ENCODE data around the gene RPS2.
"Not testable (repeated sequence)": the region's sequence is repeated elsewhere in the genome, so short reads cannot be mapped to it uniquely, and the experiment has no call there.

Gene RPS2

GRCh38 chr16:1964506-1965395 is at the start of gene RPS2:
Gene RPS2 (minus strand): TSS chr16:1964826. CDS start chr16:1964625, 201 bp downstream.
- peak within 1 kb of the TSS; percentile 96 for H3K4me3 ChIP-seq (ENCODE audit: low read depth, low read length)
- no peak for TF ChIP-seq CTCF (IDR thresholded peaks at IDR 0.05; ENCODE audit: control insufficient read depth, extremely low read depth, insufficient read depth)
- DNase-seq (ENCODE audit: low read depth), result peak; percentile 93

GRCh38 chr16:2013527-2013926 is 48.9 kb upstream of the RPS2 start:
- DNase-seq (ENCODE audit: low read depth), result no peak
- H3K4me3 ChIP-seq (ENCODE audit: low read depth, low read length), result no peak overlapping the region
- no peak for TF ChIP-seq CTCF (IDR thresholded peaks at IDR 0.05; ENCODE audit: control insufficient read depth, extremely low read depth, insufficient read depth)

GRCh38 chr16:2011726-2012125 is 47.1 kb upstream of the RPS2 start:
- H3K4me3 ChIP-seq (ENCODE audit: low read depth, low read length); DNase-seq (ENCODE audit: low read depth): not testable (repeated sequence)

- TF ChIP-seq CTCF (IDR thresholded peaks at IDR 0.05; ENCODE audit: control insufficient read depth, extremely low read depth, insufficient read depth), result no peak
- peak within 1 kb of the TSS; percentile 90 for H3K4me3 ChIP-seq (ENCODE audit: low read depth, low read length)
- DNase-seq (ENCODE audit: low read depth), result no peak
These were observed 45.3 kb upstream of the RPS2 start, which contains the start of gene ZNF598 for GRCh38 chr16:2009791-2010510. Gene ZNF598 (minus strand): TSS chr16:2009821.

- no peak for TF ChIP-seq CTCF (IDR thresholded peaks at IDR 0.05; ENCODE audit: control insufficient read depth, extremely low read depth, insufficient read depth)
- DNase-seq (ENCODE audit: low read depth), result no peak
- peak overlapping the region; percentile 80 for H3K4me3 ChIP-seq (ENCODE audit: low read depth, low read length)
These were observed 44.6 kb upstream of the RPS2 start for GRCh38 chr16:2009164-2009711.

- no peak for TF ChIP-seq CTCF (IDR thresholded peaks at IDR 0.05; ENCODE audit: control insufficient read depth, extremely low read depth, insufficient read depth)
- no peak for DNase-seq (ENCODE audit: low read depth)
- H3K4me3 ChIP-seq (ENCODE audit: low read depth, low read length), result peak overlapping the region; percentile 80
These were observed 44.1 kb upstream of the RPS2 start for GRCh38 chr16:2008631-2009163.

GRCh38 chr16:2008009-2008526 is 43.4 kb upstream of the RPS2 start:
- TF ChIP-seq CTCF (IDR thresholded peaks at IDR 0.05; ENCODE audit: control insufficient read depth, extremely low read depth, insufficient read depth), result no peak
- peak; percentile 94 for DNase-seq (ENCODE audit: low read depth)
- peak overlapping the region; percentile 80 for H3K4me3 ChIP-seq (ENCODE audit: low read depth, low read length)

Measured in LNCaP clone FGC (cell line).